GM21619 (cell line): ENCODE results near the gene CCR7.

Source experiments
- ATAC-seq: cut with Tn5 transposase; IDR thresholded peaks from one replicate; pipeline ENCODE4 v1.9.1; 2021; ENCODE audit not compliant: unreplicated experiment

The CCR7 gene

GRCh38 chr17:40562838-40563219, 2.4 kb downstream of the CCR7 start:
- ATAC-seq: no peak

GRCh38 chr17:40561871-40562611, 3.2 kb downstream of the CCR7 start:
- ATAC-seq: peak; percentile 32

- peak; percentile 30 for ATAC-seq
These were observed 3.9 kb downstream of the CCR7 start for GRCh38 chr17:40561294-40561870.

- ATAC-seq: peak; percentile 52
These were observed 4.5 kb downstream of the CCR7 start for GRCh38 chr17:40560592-40561293.

- ATAC-seq: no peak
These were observed 5.2 kb downstream of the CCR7 start for GRCh38 chr17:40559954-40560591.

GRCh38 chr17:40559564-40559916, 5.7 kb downstream of the CCR7 start:
- ATAC-seq: no peak

- ATAC-seq: no peak
These were observed 6.2 kb downstream of the CCR7 start for GRCh38 chr17:40558890-40559563.

- no peak for ATAC-seq
These were observed 6.9 kb downstream of the CCR7 start for GRCh38 chr17:40558300-40558889.

GRCh38 chr17:40557531-40558299, 7.6 kb downstream of the CCR7 start:
- ATAC-seq: no peak

GRCh38 chr17:40556884-40557414, 8.3 kb downstream of the CCR7 start:
- no peak for ATAC-seq

- no peak for ATAC-seq
These were observed 9.0 kb downstream of the CCR7 start for GRCh38 chr17:40556198-40556661.

- ATAC-seq: no peak
These were observed 9.7 kb downstream of the CCR7 start for GRCh38 chr17:40555296-40556190.

- no peak for ATAC-seq
These were observed 10.5 kb downstream of the CCR7 start for GRCh38 chr17:40554646-40555295.

GRCh38 chr17:40553694-40554534, 11.4 kb downstream of the CCR7 start:
- ATAC-seq: no peak

GRCh38 chr17:40552806-40553693, 12.2 kb downstream of the CCR7 start:
- no peak for ATAC-seq
